Activated B cell treated with CpG ODN at 0.5 μM for 24 hours (primary cell): ENCODE measurements around the gene SS18L1. TPM values are rescaled to one million over a fixed set of nuclear protein-coding genes. Genes with fewer than 3 reads are reported as not detected.

ENCODE experiments used
- ATAC-seq: fragments of 200-7000 bp; cut with Tn5 transposase; one replicate; pipeline ENCODE4 v1.10.0; 2021; ENCODE audit warnings: low read depth, mild to moderate bottlenecking, moderate library complexity
- CTCF ChIA-PET: fragments of 350-600 bp; sonication (Branson Sonifier 250); formaldehyde crosslinking; loops from one replicate; lab custom pipeline; 2021; ENCODE audit warnings: antibody characterized with exemption; lab: Charles Lee
- POLR2A ChIA-PET: fragments of 350-600 bp; sonication (Branson Sonifier 250); formaldehyde crosslinking; loops from one replicate; lab custom pipeline; 2021; ENCODE audit warnings: antibody characterized with exemption; lab: Charles Lee
- DNase-seq: peaks from one replicate; pipeline ENCODE4 v3.0.0; 2022
- H3K27ac Mint-ChIP-seq: one replicate; pipeline ENCODE4 v1.8.0; 2020; ENCODE audit warnings: mixed read lengths
- H3K27me3 Mint-ChIP-seq: one replicate; pipeline ENCODE4 v1.8.0; 2021; ENCODE audit warnings: mixed read lengths
- H3K36me3 Mint-ChIP-seq: one replicate; pipeline ENCODE4 v1.8.0; 2021; ENCODE audit warnings: low read depth, mixed read lengths
- H3K4me1 Mint-ChIP-seq: one replicate; pipeline ENCODE4 v1.8.0; 2021; ENCODE audit warnings: mixed read lengths
- H3K4me3 Mint-ChIP-seq: one replicate; pipeline ENCODE4 v1.8.0; 2020; ENCODE audit warnings: mild to moderate bottlenecking, mixed read lengths
- H3K9me3 Mint-ChIP-seq: one replicate; pipeline ENCODE4 v1.8.0; 2020; ENCODE audit warnings: mixed read lengths
- intact Hi-C: fragments of 100-400 bp; cut with micrococcal nuclease; formaldehyde crosslinking; loops from one replicate; pipeline ENCODE4 v1.15.1; 2024
- total RNA-seq: library from RNA; stranded (reverse); gene quantifications from 2 replicates; pipeline ENCODE4 v1.2.3, GENCODE V29; 2022
- TF ChIP-seq, protein P1 (sequence below): fragments of 200-600 bp; IDR thresholded peaks from one replicate; pipeline ENCODE4 v1.8.0; 2022; ENCODE audit warnings: antibody characterized with exemption, mild to moderate bottlenecking

Gene SS18L1, protein sequence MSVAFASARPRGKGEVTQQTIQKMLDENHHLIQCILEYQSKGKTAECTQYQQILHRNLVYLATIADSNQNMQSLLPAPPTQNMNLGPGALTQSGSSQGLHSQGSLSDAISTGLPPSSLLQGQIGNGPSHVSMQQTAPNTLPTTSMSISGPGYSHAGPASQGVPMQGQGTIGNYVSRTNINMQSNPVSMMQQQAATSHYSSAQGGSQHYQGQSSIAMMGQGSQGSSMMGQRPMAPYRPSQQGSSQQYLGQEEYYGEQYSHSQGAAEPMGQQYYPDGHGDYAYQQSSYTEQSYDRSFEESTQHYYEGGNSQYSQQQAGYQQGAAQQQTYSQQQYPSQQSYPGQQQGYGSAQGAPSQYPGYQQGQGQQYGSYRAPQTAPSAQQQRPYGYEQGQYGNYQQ
- 9.0 and 9.1 TPM in 2 replicates for total RNA-seq

DNA sequence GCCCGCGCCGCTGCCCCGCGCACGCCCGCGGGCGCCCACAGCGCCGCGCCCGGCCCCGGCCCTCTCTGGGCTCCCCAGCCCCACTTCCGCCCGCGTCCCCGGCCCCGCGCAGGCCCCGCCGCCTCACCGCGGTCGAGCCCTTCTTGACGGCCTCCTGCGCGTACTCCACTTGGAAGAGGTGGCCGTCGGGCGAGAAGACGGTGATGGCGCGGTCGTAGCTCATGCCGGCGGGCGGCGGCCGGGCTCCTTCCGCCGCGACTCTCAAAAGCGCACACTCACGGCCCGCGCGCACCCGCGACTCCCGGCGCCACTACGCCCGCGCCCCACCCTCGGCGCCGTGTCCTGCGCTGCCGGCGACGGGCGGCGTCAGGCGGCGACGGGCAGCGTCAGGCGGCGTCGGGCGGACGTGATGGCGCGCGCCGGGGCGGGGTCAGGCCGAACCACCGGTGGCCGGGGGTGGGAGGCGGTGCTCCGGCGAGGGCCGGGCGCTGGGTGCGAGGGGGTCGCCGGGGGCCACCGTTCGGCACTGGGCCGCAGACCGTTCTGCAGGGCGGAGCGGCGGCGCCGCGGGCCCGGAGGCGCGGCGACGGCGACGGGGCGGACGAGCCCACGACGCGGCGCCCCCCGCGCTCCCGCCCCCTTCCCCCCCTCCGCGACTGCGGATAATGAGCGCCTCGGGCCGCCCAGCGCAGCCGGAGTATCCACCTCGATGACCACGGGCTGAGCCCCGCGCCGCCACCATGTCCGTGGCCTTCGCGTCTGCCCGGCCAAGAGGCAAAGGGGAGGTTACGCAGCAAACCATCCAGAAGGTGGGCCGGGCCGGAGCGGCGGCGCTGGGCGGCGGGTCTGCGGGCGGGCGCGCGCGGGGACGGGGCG, at the start of gene SS18L1, which contains the start of gene PSMA7:
TSS of gene SS18L1 (plus strand) at position 689 of the 876 bp plus-strand sequence. CDS start at position 741, 52 bp downstream.
TSS of gene PSMA7 (minus strand) at position 314 of the 876 bp plus-strand sequence. CDS start at position 223, 91 bp downstream.
- Mint-ChIP-seq H3K4me3 (peak within 1 kb of the TSS; percentile 89), H3K27me3 (no peaks in the 10 kb centered on the region), H3K9me3 (no peaks in the 10 kb centered on the region), H3K36me3 (peaks cover 33% of the 10 kb centered on the region), H3K27ac (peak within 1 kb of the TSS; percentile 78), H3K4me1 (peaks cover 37% of the 10 kb centered on the region)
- ChIA-PET POLR2A (interaction anchor here (0.7 to 1.6 kb wide), 6 partner anchors 9 to 651 kb away, joined by 3 to 12 read pairs (median 5); partner anchors contain the start of genes LSM14B and MTG2), CTCF (interaction anchor here (1.9 kb wide), 1 partner anchor 132 kb away, joined by 5 read pairs; no protein-coding TSS in a partner anchor)
- peak; percentile 88 for DNase-seq
- intact Hi-C loops: loop anchor here (1.0 to 5.0 kb wide), 4 partner anchors 21 to 244 kb away; partner anchors contain the start of genes LSM14B and RPS21
- TF ChIP-seq, protein P1, sequence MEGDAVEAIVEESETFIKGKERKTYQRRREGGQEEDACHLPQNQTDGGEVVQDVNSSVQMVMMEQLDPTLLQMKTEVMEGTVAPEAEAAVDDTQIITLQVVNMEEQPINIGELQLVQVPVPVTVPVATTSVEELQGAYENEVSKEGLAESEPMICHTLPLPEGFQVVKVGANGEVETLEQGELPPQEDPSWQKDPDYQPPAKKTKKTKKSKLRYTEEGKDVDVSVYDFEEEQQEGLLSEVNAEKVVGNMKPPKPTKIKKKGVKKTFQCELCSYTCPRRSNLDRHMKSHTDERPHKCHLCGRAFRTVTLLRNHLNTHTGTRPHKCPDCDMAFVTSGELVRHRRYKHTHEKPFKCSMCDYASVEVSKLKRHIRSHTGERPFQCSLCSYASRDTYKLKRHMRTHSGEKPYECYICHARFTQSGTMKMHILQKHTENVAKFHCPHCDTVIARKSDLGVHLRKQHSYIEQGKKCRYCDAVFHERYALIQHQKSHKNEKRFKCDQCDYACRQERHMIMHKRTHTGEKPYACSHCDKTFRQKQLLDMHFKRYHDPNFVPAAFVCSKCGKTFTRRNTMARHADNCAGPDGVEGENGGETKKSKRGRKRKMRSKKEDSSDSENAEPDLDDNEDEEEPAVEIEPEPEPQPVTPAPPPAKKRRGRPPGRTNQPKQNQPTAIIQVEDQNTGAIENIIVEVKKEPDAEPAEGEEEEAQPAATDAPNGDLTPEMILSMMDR: no peak
- peak; percentile 89 for ATAC-seq

DNA sequence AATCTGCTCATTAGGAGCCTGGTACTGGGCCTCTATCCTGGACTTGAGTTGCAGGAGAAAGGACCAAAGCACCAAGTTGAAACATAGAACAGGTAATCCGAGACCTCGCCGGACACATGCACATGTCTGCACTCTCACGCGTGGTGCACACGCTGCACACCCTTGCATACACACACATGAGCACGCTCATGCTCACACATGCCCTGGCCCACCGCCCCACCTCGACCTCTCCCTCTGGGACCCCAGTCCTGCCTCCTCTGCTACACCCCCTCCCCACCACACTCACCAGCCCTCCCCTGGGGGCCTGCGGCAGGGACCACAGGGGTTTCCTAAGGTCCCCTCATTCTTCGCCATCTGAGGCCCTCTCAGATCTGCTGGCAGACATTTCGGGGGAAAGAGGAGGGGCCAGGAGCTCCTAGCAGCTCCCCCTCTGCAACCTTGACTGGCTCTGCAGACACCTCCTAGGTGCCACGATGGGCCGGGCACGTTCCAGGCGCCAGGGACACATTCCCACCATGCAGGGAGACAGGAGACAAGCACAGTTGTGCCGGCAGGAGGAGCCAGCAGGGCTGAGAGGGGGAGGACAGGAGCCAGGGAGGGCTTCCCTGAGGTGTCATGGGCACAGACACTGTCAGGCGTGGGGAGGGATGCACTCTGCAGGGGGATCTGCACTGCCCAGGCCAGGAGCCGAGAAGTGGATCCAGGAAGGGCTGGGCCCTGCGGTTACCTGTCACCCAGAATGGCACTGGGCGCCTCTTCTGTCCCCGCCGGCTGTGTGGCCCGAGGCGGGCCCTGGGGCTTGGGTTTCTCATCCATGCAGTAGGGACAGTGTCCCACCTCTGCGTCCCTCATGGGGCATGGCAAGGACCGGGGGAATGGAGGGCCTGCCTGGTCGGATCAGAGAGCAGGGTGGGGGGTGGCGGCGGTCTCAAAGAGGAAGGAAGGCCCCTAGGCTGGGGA, 46.9 kb upstream of the SS18L1 start:
- Mint-ChIP-seq H3K36me3 (peaks cover 3% of the 10 kb centered on the region), H3K9me3 (peaks cover 12% of the 10 kb centered on the region), H3K27ac (no peak overlapping the region), H3K4me3 (no peak overlapping the region), H3K4me1 (no peaks in the 10 kb centered on the region), H3K27me3 (peaks cover 21% of the 10 kb centered on the region)
- intact Hi-C loops: no loop called here
- POLR2A ChIA-PET: no interaction called here
- CTCF ChIA-PET: no interaction called here
- DNase-seq (no peak), ATAC-seq (no peak)
- TF ChIP-seq, protein P1: no peak

DNA sequence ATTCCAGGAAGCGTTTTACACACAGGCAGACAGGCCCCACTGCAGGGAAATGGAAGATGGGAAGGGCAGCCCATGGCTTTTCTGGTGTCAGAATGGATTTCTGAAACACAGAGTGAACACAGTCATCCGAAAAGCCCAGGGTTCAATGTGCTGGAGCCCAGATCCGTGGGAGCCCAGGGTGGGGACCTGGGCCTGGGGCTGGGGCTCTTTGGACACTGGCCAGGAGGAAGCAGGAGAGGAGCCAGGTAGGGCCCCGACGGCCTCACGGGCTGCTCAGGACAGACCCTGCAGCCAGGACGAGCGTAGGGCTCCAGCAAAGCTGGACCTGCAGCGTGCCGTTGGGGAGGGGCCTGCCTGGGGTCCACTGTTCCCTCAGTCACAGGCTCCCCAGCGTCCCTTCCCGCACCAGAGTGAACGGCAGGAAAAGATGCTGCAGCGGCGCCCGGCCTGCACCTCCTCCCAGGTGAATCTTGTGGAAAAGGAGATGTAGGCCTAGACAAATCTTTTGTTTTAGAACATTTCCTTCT, 45.6 kb upstream of the SS18L1 start:
- TF ChIP-seq, protein P1: no peak
- Mint-ChIP-seq H3K4me3 (no peak overlapping the region), H3K27ac (no peak overlapping the region), H3K9me3 (peaks cover 14% of the 10 kb centered on the region), H3K36me3 (peaks cover 3% of the 10 kb centered on the region), H3K4me1 (no peaks in the 10 kb centered on the region), H3K27me3 (peaks cover 20% of the 10 kb centered on the region)
- POLR2A ChIA-PET: no interaction called here
- ATAC-seq (no peak), DNase-seq (no peak)
- intact Hi-C loops: no loop called here
- CTCF ChIA-PET: no interaction called here

DNA sequence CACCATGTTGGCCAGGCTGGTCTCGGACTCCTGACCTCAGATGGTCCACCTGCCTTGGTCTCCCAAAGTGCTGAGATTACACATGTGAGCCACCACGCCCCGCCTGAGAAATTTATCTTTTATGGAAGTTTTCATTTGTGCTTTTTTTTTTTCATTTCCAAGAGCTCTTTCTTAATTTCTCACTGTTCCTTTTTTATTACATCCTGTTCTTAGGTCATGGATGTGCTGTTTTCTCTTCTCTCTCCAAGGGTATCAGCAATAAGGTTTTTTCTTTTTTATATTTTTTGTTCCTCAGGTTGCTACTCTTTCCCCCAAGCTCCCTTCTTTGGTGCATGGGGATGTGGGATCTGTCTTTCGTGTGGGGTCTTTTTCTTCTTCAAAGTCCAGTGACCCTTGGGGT, 42.5 kb upstream of the SS18L1 start:
- Mint-ChIP-seq H3K27me3 (peaks cover 22% of the 10 kb centered on the region), H3K9me3 (peaks cover 19% of the 10 kb centered on the region), H3K4me3 (no peak overlapping the region), H3K4me1 (no peaks in the 10 kb centered on the region), H3K36me3 (peaks cover 5% of the 10 kb centered on the region), H3K27ac (no peak overlapping the region)
- TF ChIP-seq, protein P1: no peak
- DNase-seq (no peak), ATAC-seq (no peak)
- intact Hi-C loops: no loop called here
- ChIA-PET POLR2A (no interaction called here), CTCF (no interaction called here)
